K562 (cell line): Measurements from ENCODE around the gene WNT11. TPM values are rescaled to one million over a fixed set of nuclear protein-coding genes. Genes with fewer than 3 reads are reported as not detected.

Source experiments
- E2F4 ChIP-seq: sonication (generic); formaldehyde crosslinking; IDR thresholded peaks from 2 replicates; pipeline ENCODE4 v1.8.0; 2022; ENCODE audit warnings: mild to moderate bottlenecking, low read depth, missing genetic modification reagents
- ESRRA ChIP-seq: fragments of 450-650 bp; IDR thresholded peaks from 2 replicates; pipeline ENCODE4 v1.6.1; 2014; ENCODE audit warnings: low read depth, mild to moderate bottlenecking, moderate library complexity, borderline replicate concordance
- NKRF ChIP-seq: fragments of 450-650 bp; IDR thresholded peaks from 2 replicates; pipeline ENCODE4 v1.6.1; 2016; ENCODE audit warnings: borderline replicate concordance
- TOE1 ChIP-seq, 2 experiments: fragments of 450-650 bp in 1 of 2; sonication (generic) in 1 of 2; formaldehyde crosslinking in 1 of 2; IDR thresholded peaks; 2 replicates each; pipeline versions ENCODE4 v1.7.1 to v1.8.0; 2016 to 2022; ENCODE audit warnings: borderline replicate concordance in 2 of 2, mild to moderate bottlenecking in 2 of 2, antibody characterized with exemption in 1 of 2, inconsistent platforms in 1 of 2, low read depth in 1 of 2, missing genetic modification reagents in 1 of 2, moderate library complexity in 1 of 2
- ZNF41 ChIP-seq: fragments of 250-450 bp; sonication (Bioruptor Pico); conservative IDR thresholded peaks from 2 replicates; pipeline ENCODE4 v1.4.0; 2020; ENCODE audit warnings: mild to moderate bottlenecking
- ZNF740 ChIP-seq, 3 experiments: fragments of 200-800 bp in 1 of 3; sonication (Bioruptor generic) in 1 of 3; sonication (generic) in 1 of 3; formaldehyde crosslinking in 1 of 3; IDR thresholded peaks; 2 replicates each; pipeline versions ENCODE4 v1.6.1 to v1.8.0; 2016 to 2022; ENCODE audit warnings: mild to moderate bottlenecking in 2 of 3, missing compliant biosample characterization in 2 of 3, missing genetic modification characterization in 2 of 3, missing genetic modification reagents in 1 of 3
- polyA plus RNA-seq, 8 experiments: library from polyadenylated mRNA; depleted of rRNA in 4 of 8; stranded (reverse) in 5 of 8; unstranded in 3 of 8; fragments of >200 nt; fragmentation: Nextera tagmentation in 2 of 8; fragmentation: Illumina TruSeq in 1 of 8; extraction: Ambion mirVana in 2 of 8; extraction: Trizol in 1 of 8; gene quantifications; 2 replicates each; pipeline versions ENCODE4 v1.2.1 to v1.2.3, GENCODE V29; 2011 to 2014; ENCODE audit warnings: inconsistent platforms in 1 of 8, missing spikeins in 1 of 8
- total RNA-seq, 7 experiments: library from RNA; depleted of rRNA in 6 of 7; stranded (reverse); fragments of >200 nt in 6 of 7; fragmentation: Illumina TruSeq in 2 of 7; extraction: Trizol in 2 of 7; gene quantifications; 2 replicates each; pipeline versions ENCODE4 v1.2.1 to v1.2.3, GENCODE V29; 2011 to 2021; ENCODE audit warnings: low replicate concordance in 1 of 7

Gene WNT11
- total and polyA plus RNA-seq, 9 of the 15 experiments (the other 6 are each of a cell fraction or from before 2014, with no cell fraction given): 0.03 to 0.20 (median 0.09) TPM; not detected in 4

- TF ChIP-seq ESRRA (peak; percentile 66; the same call in 1 of the 2 replicates), ZNF740 (CRISPR knock-in tag; IDR thresholded peaks at IDR 0.05) (peak; percentile 60), ZNF740 (tag; IDR thresholded peaks at IDR 0.05) (no peak), ZNF41 (CRISPR knock-in tag) (no peak), NKRF (peak; percentile 86), TOE1 (IDR thresholded peaks at IDR 0.05; ENCODE audit: borderline replicate concordance) (no peak), TOE1 (CRISPR knock-in tag; IDR thresholded peaks at IDR 0.05; ENCODE audit: borderline replicate concordance, low read depth) (no peak), E2F4 (no peak)
- TF ChIP-seq, all 486 proteins: peak for 68
These were observed 30.0 kb upstream of the WNT11 start (continued) for GRCh38 chr11:76236092-76236999.
